K562 (cell line): Measurements from ENCODE around the gene PNKD. TPM values are rescaled to one million over a fixed set of nuclear protein-coding genes. Genes with fewer than 3 reads are reported as not detected.

Experiments used
- BACH1 ChIP-seq: fragments of 200-800 bp; sonication (Bioruptor generic); IDR thresholded peaks from 2 replicates; pipeline ENCODE4 v1.6.1; 2016; ENCODE audit warnings: missing genetic modification characterization, missing compliant biosample characterization
- CAMTA2 ChIP-seq: fragments of 250-450 bp; sonication (Bioruptor Pico); conservative IDR thresholded peaks from 2 replicates; pipeline ENCODE4 v1.5.1; 2022
- CLOCK ChIP-seq: fragments of 250-450 bp; sonication (Bioruptor Pico); IDR thresholded peaks from 2 replicates; pipeline ENCODE4 v1.4.0; 2020; ENCODE audit warnings: mild to moderate bottlenecking, moderate library complexity, borderline replicate concordance
- E2F3 ChIP-seq: fragments of 250-450 bp; sonication (Bioruptor Pico); IDR thresholded peaks from 2 replicates; pipeline ENCODE4 v1.4.0; 2020; ENCODE audit warnings: mild to moderate bottlenecking
- E4F1 ChIP-seq: fragments of 250-450 bp; sonication (Bioruptor Pico); IDR thresholded peaks from 2 replicates; pipeline ENCODE4 v1.5.0; 2021; ENCODE audit warnings: mild to moderate bottlenecking, borderline replicate concordance
- FOXK1 ChIP-seq: sonication (generic); formaldehyde crosslinking; IDR thresholded peaks from 2 replicates; pipeline ENCODE4 v1.8.0; 2022; ENCODE audit warnings: missing genetic modification reagents, mild to moderate bottlenecking, borderline replicate concordance
- GATA2 ChIP-seq: sonication (generic); formaldehyde crosslinking; IDR thresholded peaks from 2 replicates; pipeline ENCODE4 v1.4.0; 2020; ENCODE audit warnings: mild to moderate bottlenecking, missing genetic modification reagents
- MTA1 ChIP-seq: fragments of 450-650 bp; IDR thresholded peaks from 2 replicates; pipeline ENCODE4 v1.6.1; 2017; ENCODE audit warnings: borderline replicate concordance
- NR2C2 ChIP-seq, 2 experiments: fragments of 200-800 bp in 1 of 2; sonication (Bioruptor generic) in 1 of 2; sonication (generic) in 1 of 2; formaldehyde crosslinking in 1 of 2; IDR thresholded peaks; 2 replicates each; pipeline versions ENCODE4 v1.6.1 to v1.8.0; 2016 to 2022; ENCODE audit warnings: mild to moderate bottlenecking in 1 of 2, missing compliant biosample characterization in 1 of 2, missing genetic modification characterization in 1 of 2, missing genetic modification reagents in 1 of 2
- POLR3A ChIP-seq: IDR thresholded peaks from 2 replicates; pipeline ENCODE4 v1.6.1; 2011; ENCODE audit warnings: borderline replicate concordance, mild to moderate bottlenecking, moderate library complexity; ENCODE audit not compliant: insufficient read length, insufficient read depth; ENCODE audit errors: extremely low read depth
- RAD51 ChIP-seq: fragments of 450-650 bp; IDR thresholded peaks from 2 replicates; pipeline ENCODE4 v1.7.1; 2016; ENCODE audit warnings: low read depth, mild to moderate bottlenecking, borderline replicate concordance
- RBM17 ChIP-seq: fragments of 200-400 bp; formaldehyde crosslinking; IDR thresholded peaks from 2 replicates; pipeline ENCODE4 v1.6.1; 2017; ENCODE audit warnings: low read depth, mild to moderate bottlenecking, low read length, borderline replicate concordance
- SMARCA5 ChIP-seq: fragments of 450-650 bp; IDR thresholded peaks from 2 replicates; pipeline ENCODE4 v1.6.1; 2016
- ZBTB2 ChIP-seq: fragments of 450-650 bp; IDR thresholded peaks from 2 replicates; pipeline ENCODE4 v1.6.1; 2016; ENCODE audit warnings: antibody characterized with exemption
- ZNF224 ChIP-seq: sonication (generic); formaldehyde crosslinking; IDR thresholded peaks from 2 replicates; pipeline ENCODE4 v1.8.0; 2022; ENCODE audit warnings: mild to moderate bottlenecking, missing genetic modification reagents
- polyA plus RNA-seq, 8 experiments: library from polyadenylated mRNA; depleted of rRNA in 4 of 8; stranded (reverse) in 5 of 8; unstranded in 3 of 8; fragments of >200 nt; fragmentation: Nextera tagmentation in 2 of 8; fragmentation: Illumina TruSeq in 1 of 8; extraction: Ambion mirVana in 2 of 8; extraction: Trizol in 1 of 8; gene quantifications; 2 replicates each; pipeline versions ENCODE4 v1.2.1 to v1.2.3, GENCODE V29; 2011 to 2014; ENCODE audit warnings: inconsistent platforms in 1 of 8, missing spikeins in 1 of 8
- total RNA-seq, 7 experiments: library from RNA; depleted of rRNA in 6 of 7; stranded (reverse); fragments of >200 nt in 6 of 7; fragmentation: Illumina TruSeq in 2 of 7; extraction: Trizol in 2 of 7; gene quantifications; 2 replicates each; pipeline versions ENCODE4 v1.2.1 to v1.2.3, GENCODE V29; 2011 to 2021; ENCODE audit warnings: low replicate concordance in 1 of 7
- TF ChIP-seq, protein P1 (sequence below), 2 experiments: fragments of 450-650 bp in 1 of 2; sonication (generic) in 1 of 2; formaldehyde crosslinking in 1 of 2; IDR thresholded peaks in 1 of 2; conservative IDR thresholded peaks in 1 of 2; 2 replicates each; pipeline versions ENCODE4 v1.6.1 to v1.8.1; 2016 to 2023; ENCODE audit warnings: mild to moderate bottlenecking in 2 of 2, moderate library complexity in 2 of 2, inconsistent platforms in 1 of 2, missing genetic modification reagents in 1 of 2
- TF ChIP-seq, protein P2 (sequence below): sonication (generic); formaldehyde crosslinking; IDR thresholded peaks from 2 replicates; pipeline ENCODE4 v1.8.1; 2022; ENCODE audit warnings: missing genetic modification reagents

The PNKD gene
- total and polyA plus RNA-seq, 9 of the 15 experiments (the other 6 are each of a cell fraction or from before 2014, with no cell fraction given), result 26.0 to 105 (median 60.1) TPM

DNA sequence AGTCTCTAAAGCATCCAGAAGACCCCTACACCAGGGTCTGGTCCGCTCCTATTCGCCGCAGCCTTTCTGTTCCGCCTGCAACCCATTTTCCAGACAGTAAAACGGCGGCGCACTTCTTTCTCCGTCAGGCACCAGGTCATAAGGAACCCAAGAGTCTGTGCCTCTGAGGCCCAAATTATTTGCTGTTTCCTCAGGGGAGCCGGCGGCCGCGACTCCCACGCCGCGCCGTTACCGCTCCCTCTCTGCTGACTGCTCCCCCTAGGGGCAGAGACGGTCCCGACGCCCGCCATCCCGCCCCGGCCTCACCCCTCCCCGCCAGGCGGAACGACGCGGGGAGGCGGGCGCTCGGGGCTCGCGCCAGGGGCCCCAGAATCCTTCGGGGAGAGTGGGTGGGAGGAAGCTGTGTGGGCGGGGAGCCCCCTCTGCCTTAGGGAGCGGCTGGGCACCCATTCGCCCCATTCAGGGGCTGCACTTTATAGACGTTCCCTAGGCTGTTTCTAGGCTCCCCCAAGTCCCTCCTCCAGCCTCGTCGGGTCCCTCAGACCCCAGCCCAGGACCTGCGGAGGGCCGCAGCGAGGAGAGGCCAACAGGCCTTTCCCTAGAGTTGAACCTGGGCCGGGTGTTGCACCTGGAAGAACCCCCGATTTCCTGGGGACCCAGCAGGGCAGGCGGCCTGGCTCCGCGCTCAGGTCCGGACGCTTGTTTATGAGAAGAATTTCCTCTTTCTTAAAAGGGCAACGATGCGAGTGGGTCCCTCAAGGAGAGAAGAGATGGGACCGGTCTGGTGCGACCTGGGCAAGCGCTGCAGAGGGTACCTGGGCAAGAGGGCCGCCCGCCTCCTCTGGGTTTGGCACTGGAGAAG lies 125.7 kb downstream of the PNKD start (continued):
- no peak for TF ChIP-seq E4F1
- TF ChIP-seq SMARCA5, result peak; percentile 58; the same call in 1 of the 2 replicates
- no peak for TF ChIP-seq ZNF224 (CRISPR knock-in tag)
- TF ChIP-seq GATA2 (CRISPR knock-in tag), result no peak
- peak; percentile 78; the same call in 1 of the 2 replicates for TF ChIP-seq MTA1
- TF ChIP-seq BACH1 (tag), result no peak
- peak; percentile 17; the same call in 1 of the 2 replicates for TF ChIP-seq NR2C2 (CRISPR knock-in tag; IDR thresholded peaks at IDR 0.05)
- TF ChIP-seq NR2C2 (tag; IDR thresholded peaks at IDR 0.05), result peak; percentile 18; the same call in 1 of the 2 replicates
- TF ChIP-seq RBM17, result no peak
- TF ChIP-seq, protein P1, sequence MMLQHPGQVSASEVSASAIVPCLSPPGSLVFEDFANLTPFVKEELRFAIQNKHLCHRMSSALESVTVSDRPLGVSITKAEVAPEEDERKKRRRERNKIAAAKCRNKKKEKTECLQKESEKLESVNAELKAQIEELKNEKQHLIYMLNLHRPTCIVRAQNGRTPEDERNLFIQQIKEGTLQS (IDR thresholded peaks at IDR 0.05), result no peak
- TF ChIP-seq, protein P1 (CRISPR knock-in tag; conservative IDR thresholded peaks at IDR 0.05), result peak; percentile 76; the same call in 1 of the 2 replicates
- no peak for TF ChIP-seq CAMTA2
- TF ChIP-seq ZBTB2, result 0 out of 2 replicates have a peak, but pooled peaks have one; percentile 42
- TF ChIP-seq FOXK1 (CRISPR knock-in tag), result no peak
- no peak for TF ChIP-seq POLR3A
- TF ChIP-seq RAD51, result no peak
- TF ChIP-seq CLOCK (CRISPR knock-in tag), result no peak
- no peak for TF ChIP-seq E2F3 (CRISPR knock-in tag)
- TF ChIP-seq, protein P2, sequence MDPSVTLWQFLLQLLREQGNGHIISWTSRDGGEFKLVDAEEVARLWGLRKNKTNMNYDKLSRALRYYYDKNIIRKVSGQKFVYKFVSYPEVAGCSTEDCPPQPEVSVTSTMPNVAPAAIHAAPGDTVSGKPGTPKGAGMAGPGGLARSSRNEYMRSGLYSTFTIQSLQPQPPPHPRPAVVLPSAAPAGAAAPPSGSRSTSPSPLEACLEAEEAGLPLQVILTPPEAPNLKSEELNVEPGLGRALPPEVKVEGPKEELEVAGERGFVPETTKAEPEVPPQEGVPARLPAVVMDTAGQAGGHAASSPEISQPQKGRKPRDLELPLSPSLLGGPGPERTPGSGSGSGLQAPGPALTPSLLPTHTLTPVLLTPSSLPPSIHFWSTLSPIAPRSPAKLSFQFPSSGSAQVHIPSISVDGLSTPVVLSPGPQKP (CRISPR knock-in tag), result no peak
